GM12801 (cell line): ENCODE results near the gene DVL2.

Experiments
- CTCF ChIP-seq: IDR thresholded peaks from one replicate; pipeline ENCODE4 v1.5.1; 2011; ENCODE audit warnings: control low read depth; ENCODE audit not compliant: insufficient read length; ENCODE audit errors: extremely low read depth

DVL2 gene

DNA sequence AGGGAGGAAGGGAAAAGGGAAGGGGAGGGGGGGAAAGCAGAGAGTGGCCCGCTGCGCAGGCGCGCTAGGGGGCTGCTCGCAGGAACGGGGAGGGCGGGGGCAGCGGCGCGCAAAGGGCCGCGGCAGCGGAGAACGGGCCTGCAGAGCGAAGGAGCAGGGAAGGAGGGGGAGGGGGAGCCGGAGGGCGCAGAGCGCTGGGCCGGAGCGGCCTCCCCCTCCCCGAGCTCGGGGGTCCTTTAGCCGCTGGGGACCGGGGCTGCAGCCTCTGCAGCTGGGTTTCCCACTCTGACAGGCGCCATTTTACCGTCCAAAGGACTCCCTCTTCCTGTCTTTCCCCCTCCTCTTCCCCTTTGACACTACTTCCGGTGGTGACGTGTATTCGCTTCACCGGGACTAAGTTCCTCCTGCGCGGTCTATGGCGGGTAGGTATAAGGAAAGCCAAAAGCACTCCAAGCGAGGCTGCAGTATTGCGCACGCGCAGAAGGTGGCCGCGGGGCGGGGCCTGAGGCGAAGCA is 17.4 kb upstream of the DVL2 start, which contains the start of gene CTDNEP1:
CTDNEP1 (minus strand) TSS at position 74 of the 515 bp plus-strand sequence. CDS start 438 bp downstream, outside the sequence.
- no peak for TF ChIP-seq CTCF

DNA sequence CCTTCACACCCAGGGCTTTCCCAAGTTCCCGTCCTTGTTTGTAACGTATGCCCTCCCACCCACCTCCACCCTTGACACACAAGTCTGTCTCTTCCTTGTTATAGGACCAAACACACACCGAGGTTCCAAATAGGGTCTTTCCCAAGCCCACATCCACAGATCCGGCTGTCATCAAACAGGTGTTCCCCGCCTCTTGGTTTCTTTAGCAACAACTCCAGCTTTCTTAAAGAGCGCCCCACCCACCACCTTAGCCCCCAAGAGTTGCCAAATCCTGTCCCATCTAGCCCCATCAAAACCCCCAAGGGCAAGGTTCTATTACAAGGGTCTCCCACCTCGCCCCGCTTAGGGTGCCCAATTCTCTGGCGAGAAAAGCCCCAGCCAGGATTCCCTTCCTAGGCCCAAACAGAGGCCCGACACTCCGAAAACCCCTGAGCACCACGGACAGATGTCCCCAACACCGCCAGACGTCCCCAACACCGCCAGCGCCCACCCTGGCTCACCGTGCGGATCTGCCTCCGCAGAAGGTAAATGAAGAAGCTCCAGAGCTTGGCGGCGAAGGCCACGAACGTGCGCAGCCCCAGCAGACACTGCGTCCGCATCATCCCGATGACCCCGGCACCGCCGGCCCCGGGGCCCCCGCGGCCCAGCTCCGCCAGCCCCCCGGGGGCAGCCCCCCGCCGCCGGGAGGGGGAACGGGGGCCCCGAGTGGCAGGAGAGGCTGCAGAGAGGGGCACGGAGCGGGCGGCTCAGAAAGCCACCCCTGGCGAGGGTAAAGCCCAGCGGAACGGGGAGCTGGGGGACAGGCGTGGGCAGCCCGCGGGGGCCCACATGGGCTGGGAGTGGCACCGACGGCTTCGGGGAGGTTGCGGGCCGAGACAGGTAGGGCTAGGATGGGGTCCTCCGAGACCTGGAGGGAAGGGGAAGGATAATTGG is 16.6 kb upstream of the DVL2 start:
- TF ChIP-seq CTCF = no peak

DNA sequence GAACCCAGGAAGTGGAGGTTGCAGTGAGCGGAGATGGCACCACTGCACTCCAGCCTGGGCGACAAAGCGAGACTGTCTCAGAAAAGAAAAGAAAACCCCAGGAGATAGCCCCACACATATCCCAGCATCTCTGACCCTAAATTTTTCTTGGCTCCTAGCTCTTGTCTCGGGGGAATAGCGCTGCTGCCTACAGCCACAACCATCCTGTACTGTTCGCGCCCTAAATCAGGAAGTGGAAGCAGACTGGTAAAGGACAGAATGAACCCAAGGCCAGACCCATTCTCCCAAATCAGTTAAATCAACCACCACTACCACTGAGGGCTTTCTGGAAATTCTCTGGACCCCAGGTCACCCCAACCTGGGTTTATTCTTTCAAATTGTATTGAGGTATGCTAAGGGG is 15.5 kb upstream of the DVL2 start:
- TF ChIP-seq CTCF = no peak

DNA sequence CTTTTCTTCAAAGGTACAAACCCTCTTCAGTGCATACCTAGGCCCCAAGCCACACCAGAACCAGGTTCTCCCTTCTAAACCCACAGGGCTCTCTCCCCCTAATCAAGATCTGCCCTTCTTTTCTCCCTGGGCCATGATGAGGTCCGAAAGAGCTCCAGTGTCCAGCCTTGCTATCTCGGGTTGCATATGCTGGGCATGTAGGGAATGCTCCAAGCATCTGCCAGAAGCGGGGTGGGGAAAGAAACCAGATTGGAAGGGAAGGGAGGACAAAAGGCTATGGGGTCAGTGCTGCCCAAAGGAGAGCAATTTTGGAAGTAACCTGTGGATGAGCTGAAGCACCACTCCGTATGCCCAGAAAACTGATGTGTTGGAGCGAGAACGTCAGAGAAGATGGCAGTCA is 14.9 kb upstream of the DVL2 start:
- TF ChIP-seq CTCF = no peak

GRCh38 chr17:7248796-7249195 is 14.5 kb upstream of the DVL2 start:
- TF ChIP-seq CTCF = no peak

DNA sequence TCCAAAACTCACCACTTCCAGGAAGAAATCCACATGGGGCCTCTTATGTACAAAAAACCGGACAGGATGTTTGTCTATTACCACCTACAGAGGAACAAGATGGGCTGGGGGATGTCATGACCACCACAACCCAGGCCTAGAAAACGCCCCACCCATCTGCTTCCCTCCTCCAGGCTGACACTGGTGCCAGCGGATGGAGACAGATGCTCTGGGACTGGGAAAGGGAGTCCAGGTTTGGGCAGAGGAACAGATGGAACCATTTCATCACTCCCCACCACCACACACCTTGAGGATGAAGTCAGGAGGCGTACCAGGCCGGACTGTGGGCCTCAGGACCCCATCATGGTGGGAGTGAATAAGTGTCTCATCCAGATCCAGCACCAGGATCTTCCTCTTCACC is 12.5 kb upstream of the DVL2 start:
- no peak for TF ChIP-seq CTCF

DNA sequence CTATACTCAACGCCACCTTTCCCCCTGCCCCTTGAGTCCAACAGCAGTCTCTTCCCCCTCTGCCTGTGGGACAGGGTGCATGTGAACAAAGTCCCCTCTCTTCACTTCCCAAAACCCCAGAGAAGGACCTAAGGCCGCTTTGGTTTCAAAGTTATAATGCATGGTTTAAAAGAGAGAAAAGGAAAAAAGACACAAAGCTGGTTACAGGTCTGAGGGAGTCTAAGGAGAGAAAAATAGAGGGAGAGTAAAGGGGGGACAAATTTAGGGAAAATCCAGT is 9.1 kb upstream of the DVL2 start:
- no peak for TF ChIP-seq CTCF
